H9 (cell line): ENCODE measurements around the gene ANO6. TPM values are rescaled to one million over a fixed set of nuclear protein-coding genes. Genes with fewer than 3 reads are reported as not detected.

Experiments used
- DNase-seq: peaks from one replicate; pipeline ENCODE4 v3.0.0-alpha.2; 2017
- H2AFZ ChIP-seq: one replicate; pipeline ENCODE4 v1.6.1; 2013; ENCODE audit warnings: mild to moderate bottlenecking, low read length, control low read depth, moderate library complexity
- H2AK5ac ChIP-seq: 2 replicates; pipeline ENCODE4 v1.6.1; 2013; ENCODE audit warnings: low read length, control low read depth, mixed read lengths; ENCODE audit not compliant: insufficient read length
- H2BK120ac ChIP-seq: one replicate; pipeline ENCODE4 v1.6.1; 2013; ENCODE audit warnings: low read depth, mild to moderate bottlenecking, low read length, control low read depth, inconsistent platforms; ENCODE audit not compliant: poor library complexity, severe bottlenecking
- H2BK12ac ChIP-seq: 2 replicates; pipeline ENCODE4 v1.6.1; 2013; ENCODE audit warnings: low read length, control low read depth, mixed read lengths, low read depth; ENCODE audit not compliant: insufficient read length
- H2BK15ac ChIP-seq: 2 replicates; pipeline ENCODE4 v1.6.1; 2013; ENCODE audit warnings: low read depth, low read length, control low read depth
- H2BK20ac ChIP-seq: one replicate; pipeline ENCODE4 v1.6.1; 2013; ENCODE audit warnings: low read depth, mild to moderate bottlenecking, low read length, control low read depth, inconsistent platforms; ENCODE audit not compliant: poor library complexity, severe bottlenecking
- H2BK5ac ChIP-seq: 2 replicates; pipeline ENCODE4 v1.6.1; 2013; ENCODE audit warnings: low read length, control low read depth, mixed read lengths; ENCODE audit not compliant: insufficient read length
- H3K14ac ChIP-seq: 2 replicates; pipeline ENCODE4 v1.6.1; 2013; ENCODE audit warnings: low read length, control low read depth; ENCODE audit not compliant: insufficient read depth
- H3K18ac ChIP-seq: 2 replicates; pipeline ENCODE4 v1.6.1; 2013; ENCODE audit warnings: low read depth, mild to moderate bottlenecking, mixed read lengths, low read length, control low read depth; ENCODE audit not compliant: insufficient read length
- H3K23ac ChIP-seq: 2 replicates; pipeline ENCODE4 v1.6.1; 2013; ENCODE audit warnings: low read length, control low read depth, mixed read lengths, low read depth; ENCODE audit not compliant: insufficient read length
- H3K23me2 ChIP-seq: 2 replicates; pipeline ENCODE4 v1.6.1; 2013; ENCODE audit warnings: low read depth, mild to moderate bottlenecking, mixed read lengths, low read length, control low read depth; ENCODE audit not compliant: insufficient read length, poor library complexity, severe bottlenecking
- H3K27ac ChIP-seq: 2 replicates; pipeline ENCODE4 v1.5.1; 2013; ENCODE audit warnings: low read length, control low read depth, mixed read lengths, low read depth; ENCODE audit not compliant: insufficient read length
- H3K27me3 ChIP-seq: 2 replicates; pipeline ENCODE4 v1.6.1; 2013; ENCODE audit warnings: low read length, control low read depth, inconsistent platforms; ENCODE audit not compliant: insufficient read depth
- H3K4ac ChIP-seq: 2 replicates; pipeline ENCODE4 v1.6.1; 2013; ENCODE audit warnings: low read depth, mild to moderate bottlenecking, control low read depth, inconsistent platforms, low read length, moderate library complexity
- H3K4me1 ChIP-seq: 2 replicates; pipeline ENCODE4 v1.6.1; 2013; ENCODE audit warnings: low read length, control low read depth, inconsistent platforms; ENCODE audit not compliant: insufficient read depth
- H3K4me2 ChIP-seq: 2 replicates; pipeline ENCODE4 v1.6.1; 2013; ENCODE audit warnings: low read length, control low read depth, mixed read lengths; ENCODE audit not compliant: insufficient read length, insufficient read depth
- H3K56ac ChIP-seq: 2 replicates; pipeline ENCODE4 v1.6.1; 2013; ENCODE audit warnings: low read depth, mild to moderate bottlenecking, mixed read lengths, low read length, control low read depth; ENCODE audit not compliant: insufficient read length
- H3K79me1 ChIP-seq: 2 replicates; pipeline ENCODE4 v1.6.1; 2013; ENCODE audit warnings: low read depth, mild to moderate bottlenecking, moderate library complexity, low read length, control low read depth, inconsistent platforms; ENCODE audit not compliant: insufficient read depth, poor library complexity, severe bottlenecking
- H3K79me2 ChIP-seq: 2 replicates; pipeline ENCODE4 v1.6.1; 2013; ENCODE audit warnings: low read length, control low read depth, inconsistent platforms; ENCODE audit not compliant: insufficient read depth
- H3K9ac ChIP-seq: 2 replicates; pipeline ENCODE4 v1.6.1; 2013; ENCODE audit warnings: low read length, control low read depth, mixed read lengths; ENCODE audit not compliant: insufficient read length; ENCODE audit errors: extremely low read depth
- H3K9me3 ChIP-seq: one replicate; pipeline ENCODE4 v1.6.1; 2013; ENCODE audit warnings: low read depth, low read length, inconsistent platforms; ENCODE audit not compliant: control insufficient read depth
- H3T11ph ChIP-seq: one replicate; pipeline ENCODE4 v1.6.1; 2013; ENCODE audit warnings: mild to moderate bottlenecking, low read length, control low read depth, inconsistent platforms
- H4K20me1 ChIP-seq: one replicate; pipeline ENCODE4 v1.6.1; 2013; ENCODE audit not compliant: control insufficient read depth, insufficient read length, insufficient read depth
- H4K5ac ChIP-seq: 2 replicates; pipeline ENCODE4 v1.6.1; 2013; ENCODE audit warnings: low read depth, mild to moderate bottlenecking, mixed read lengths, low read length, control low read depth; ENCODE audit not compliant: insufficient read length
- H4K8ac ChIP-seq: replicated peaks from 2 replicates; pipeline ENCODE4 v1.6.1; 2013; ENCODE audit warnings: low read length, control low read depth, mixed read lengths, low read depth; ENCODE audit not compliant: insufficient read length
- H4K91ac ChIP-seq: 2 replicates; pipeline ENCODE4 v1.6.1; 2013; ENCODE audit warnings: low read depth, mild to moderate bottlenecking, moderate library complexity, mixed read lengths, low read length, control low read depth; ENCODE audit not compliant: insufficient read length
- H3K27ac Mint-ChIP-seq, 3 experiments: 2 replicates in 2 of 3; 3 replicates in 1 of 3; pipeline ENCODE4 v1.8.0; 2020 to 2021; ENCODE audit warnings: mixed read lengths in 3 of 3, mild to moderate bottlenecking in 1 of 3, moderate library complexity in 1 of 3
- H3K27me3 Mint-ChIP-seq: 2 replicates; pipeline ENCODE4 v1.8.0; 2021; ENCODE audit warnings: low read depth, mild to moderate bottlenecking, moderate library complexity, mixed read lengths
- H3K36me3 Mint-ChIP-seq, 3 experiments: 2 replicates in 2 of 3; 3 replicates in 1 of 3; pipeline ENCODE4 v1.8.0; 2020 to 2021; ENCODE audit warnings: low read depth in 3 of 3, mixed read lengths in 3 of 3; ENCODE audit not compliant: insufficient read depth in 1 of 3
- H3K4me1 Mint-ChIP-seq, 2 experiments: 2 replicates each; pipeline ENCODE4 v1.8.0; 2020; ENCODE audit warnings: mixed read lengths in 2 of 2
- H3K4me3 Mint-ChIP-seq, 2 experiments: 2 replicates in 1 of 2; 3 replicates in 1 of 2; pipeline ENCODE4 v1.8.0; 2020 to 2021; ENCODE audit warnings: mild to moderate bottlenecking in 2 of 2, mixed read lengths in 2 of 2, moderate library complexity in 1 of 2
- H3K9me3 Mint-ChIP-seq, 2 experiments: 2 replicates in 1 of 2; 3 replicates in 1 of 2; pipeline ENCODE4 v1.8.0; 2020; ENCODE audit warnings: mild to moderate bottlenecking in 2 of 2, mixed read lengths in 2 of 2, moderate library complexity in 1 of 2
- CTCF ChIP-seq: fragments of 200-600 bp; sonication (generic); conservative IDR thresholded peaks from 3 replicates; pipeline ENCODE4 v1.8.0; 2021; ENCODE audit warnings: antibody characterized with exemption, mild to moderate bottlenecking
- WGBS: extraction: QIAGEN DNeasy Blood & Tissue Kit; methylation state at CpG from one replicate; pipeline ENCODE4 v1.1.7; 2013; ENCODE audit warnings: missing lambda C conversion rate, low lambda C conversion rate, mixed read lengths; ENCODE audit not compliant: insufficient read length; ENCODE audit errors: extremely low coverage; 5-methylcytosine and 5-hydroxymethylcytosine counted together
- total RNA-seq: library from RNA; stranded (reverse); gene quantifications from 2 replicates; pipeline ENCODE4 v1.2.1, GENCODE V29; 2021

ANO6 gene
- total RNA-seq, 1 experiment from 2014 or later: 24.3 TPM

- Histone ChIP-seq H2BK120ac (no peak overlapping the region), H3K27me3 (no peaks in the 10 kb centered on the region), H3K4me2 (peak overlapping the region; percentile 82), H3K4ac (no peak overlapping the region), H3K56ac (no peak overlapping the region), H3K9ac (peak overlapping the region; percentile 82), H4K20me1 (no peaks in the 10 kb centered on the region), H2BK12ac (no peak overlapping the region), H2AK5ac (no peak overlapping the region), H3T11ph (no peak overlapping the region), H4K5ac (no peak overlapping the region), H3K79me1 (no peaks in the 10 kb centered on the region), H4K91ac (no peak overlapping the region), H3K9me3 (no peaks in the 10 kb centered on the region), H3K18ac (peak overlapping the region; percentile 37), H3K23ac (no peak overlapping the region), H2BK15ac (no peak overlapping the region), H3K27ac (no peak overlapping the region), H3K23me2 (peaks cover 9% of the 10 kb centered on the region), H3K14ac (peak overlapping the region; percentile 81), H2AFZ (no peak overlapping the region), H4K8ac (no peak overlapping the region), H3K79me2 (peaks cover 27% of the 10 kb centered on the region; the same call in 1 of the 2 replicates), H3K4me1 (peaks cover 10% of the 10 kb centered on the region; the same call in 1 of the 2 replicates), H2BK5ac (no peak overlapping the region), H2BK20ac (no peak overlapping the region)
- H3K9me3 Mint-ChIP-seq: no peaks in the 10 kb centered on the region; a peak in 1 of 5 replicates
- DNase-seq: peak; percentile 65
- H3K36me3 Mint-ChIP-seq: peaks cover 4 to 5% (median 5%) of the 10 kb centered on the region in 3 experiments; a peak in 5 of 7 replicates
- H3K27me3 Mint-ChIP-seq: no peaks in the 10 kb centered on the region
- peak overlapping the region; percentile 84 to 96 (median 92); a peak in 6 of 7 replicates for H3K27ac Mint-ChIP-seq
- no CpG with 5 or more reads among the region's 70 CpGs for WGBS
- peak overlapping the region; percentile 84 to 92 for H3K4me3 Mint-ChIP-seq
- H3K4me1 Mint-ChIP-seq: peaks cover 51 to 54% of the 10 kb centered on the region in 2 experiments
- peak; percentile 53 for TF ChIP-seq CTCF
Observed at GRCh38 chr12:45216230-45216982, 511 bp downstream of the ANO6 start.
